ENCODE data around the gene NAPSA.
"Not testable (repeated sequence)": the region's sequence is repeated elsewhere in the genome, so short reads cannot be mapped to it uniquely, and the experiment has no call there.

The NAPSA gene

DNA sequence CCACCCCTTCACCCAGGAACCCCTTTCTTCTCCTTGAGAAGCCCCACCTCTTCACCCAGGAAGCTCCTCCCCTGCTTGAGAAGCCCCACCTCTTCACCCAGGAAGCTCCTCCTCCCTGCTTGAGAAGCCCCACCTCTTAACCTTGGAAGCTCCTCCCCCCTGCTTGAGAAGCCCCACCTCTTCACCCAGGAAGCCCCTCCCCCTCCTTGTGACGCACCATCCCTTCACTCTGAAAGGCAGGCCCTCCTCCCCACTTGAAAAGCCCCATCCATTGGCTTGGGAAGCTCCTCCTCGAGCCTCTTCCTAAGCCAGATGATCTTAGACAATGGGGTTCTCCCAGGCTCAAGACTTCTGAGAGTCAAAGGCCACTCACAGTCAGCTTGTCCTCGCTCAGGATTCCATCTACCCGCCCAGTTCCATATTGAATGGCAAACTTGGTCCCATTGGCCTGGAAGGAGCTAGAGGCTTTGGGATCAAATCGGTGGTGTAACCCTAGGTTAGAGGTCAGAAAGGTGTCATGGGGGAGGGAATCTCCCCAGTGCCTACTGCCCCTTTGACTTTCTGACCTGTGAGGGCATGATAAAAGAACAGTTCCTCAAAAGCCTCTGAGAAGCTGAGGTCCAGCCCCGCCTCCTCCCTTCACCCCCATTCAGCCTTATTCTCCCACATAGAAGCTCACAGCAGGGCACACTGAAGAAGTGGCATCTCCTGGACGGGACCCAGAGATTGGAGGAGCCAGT, 4.0 kb downstream of the NAPSA start:
- in situ Hi-C loops (cut with HindIII; ENCODE audit: low sequenced_read_pairs), result no loop called here

DNA sequence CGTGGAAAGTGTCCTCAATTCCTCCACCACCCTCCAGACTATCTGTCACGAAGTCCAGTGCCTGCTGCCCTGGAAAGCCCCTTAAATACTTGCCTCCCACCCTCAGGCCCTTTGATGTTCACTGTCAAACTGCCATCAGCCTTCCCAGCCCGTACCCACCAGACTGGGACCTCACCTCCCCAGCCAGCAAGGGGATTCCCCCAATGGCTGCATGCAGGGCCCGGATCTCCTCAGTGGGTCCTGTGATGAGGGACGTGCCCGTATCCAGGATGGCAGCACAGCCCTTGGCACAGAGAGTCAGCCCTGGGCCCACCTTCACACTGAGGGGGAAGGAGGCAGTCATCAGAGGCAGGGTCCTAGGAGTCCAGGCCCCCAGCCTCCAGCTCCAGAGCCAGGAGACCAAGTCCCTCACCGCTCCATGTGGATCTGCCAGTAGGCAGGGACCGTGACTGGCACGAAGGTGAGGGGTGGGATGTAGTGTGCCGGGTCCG, 6.1 kb downstream of the NAPSA start:
- in situ Hi-C loops (cut with HindIII; ENCODE audit: low sequenced_read_pairs), result loop anchor here (10.0 kb wide), 1 partner anchor 115 kb away; the partner anchor contains the start of genes EMC10 and GARIN5A

DNA sequence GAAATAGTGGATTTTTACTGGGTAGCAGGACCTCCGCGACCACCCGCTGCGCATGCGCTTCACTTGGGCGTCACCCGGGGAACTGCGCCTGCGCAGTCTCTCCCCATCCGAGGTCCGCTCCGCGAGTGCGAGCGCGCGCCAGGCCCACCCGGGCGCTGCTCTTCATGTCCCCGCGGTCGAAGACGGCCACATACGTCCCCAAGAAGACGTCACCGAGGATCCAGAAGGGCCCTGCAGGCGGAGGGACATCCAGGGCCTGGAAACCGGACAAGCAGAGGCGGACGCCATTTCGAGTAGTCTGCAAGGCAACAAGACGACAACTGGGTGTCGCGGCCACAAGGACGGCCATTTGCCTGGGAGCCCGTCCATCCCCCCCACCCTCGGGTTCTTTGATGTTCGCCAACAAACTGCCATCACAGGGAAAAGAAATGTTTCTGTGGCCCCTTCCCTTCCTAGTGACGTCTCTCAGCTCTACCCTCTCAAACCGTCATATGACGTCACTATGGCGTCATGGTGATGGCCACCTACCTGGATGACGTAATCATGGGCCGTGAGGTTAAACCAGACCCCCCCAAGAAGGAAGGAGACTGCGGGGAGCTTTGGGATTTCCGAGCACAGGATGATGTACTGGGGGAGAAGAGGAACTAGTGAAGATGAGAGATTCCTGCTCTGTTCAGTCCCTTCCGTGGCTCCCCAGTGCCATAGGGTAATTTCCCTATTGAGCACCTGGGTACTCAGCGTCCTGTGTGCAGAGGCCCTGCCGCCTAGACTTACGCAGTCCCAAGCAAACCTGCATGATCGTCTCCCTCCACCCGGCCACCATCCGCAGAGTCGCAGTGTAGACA, 6.7 kb downstream of the NAPSA start:
- in situ Hi-C loops (cut with HindIII; ENCODE audit: low sequenced_read_pairs), result loop anchor here (10.0 kb wide), 1 partner anchor 116 kb away; the partner anchor contains the start of genes EMC10 and GARIN5A

DNA sequence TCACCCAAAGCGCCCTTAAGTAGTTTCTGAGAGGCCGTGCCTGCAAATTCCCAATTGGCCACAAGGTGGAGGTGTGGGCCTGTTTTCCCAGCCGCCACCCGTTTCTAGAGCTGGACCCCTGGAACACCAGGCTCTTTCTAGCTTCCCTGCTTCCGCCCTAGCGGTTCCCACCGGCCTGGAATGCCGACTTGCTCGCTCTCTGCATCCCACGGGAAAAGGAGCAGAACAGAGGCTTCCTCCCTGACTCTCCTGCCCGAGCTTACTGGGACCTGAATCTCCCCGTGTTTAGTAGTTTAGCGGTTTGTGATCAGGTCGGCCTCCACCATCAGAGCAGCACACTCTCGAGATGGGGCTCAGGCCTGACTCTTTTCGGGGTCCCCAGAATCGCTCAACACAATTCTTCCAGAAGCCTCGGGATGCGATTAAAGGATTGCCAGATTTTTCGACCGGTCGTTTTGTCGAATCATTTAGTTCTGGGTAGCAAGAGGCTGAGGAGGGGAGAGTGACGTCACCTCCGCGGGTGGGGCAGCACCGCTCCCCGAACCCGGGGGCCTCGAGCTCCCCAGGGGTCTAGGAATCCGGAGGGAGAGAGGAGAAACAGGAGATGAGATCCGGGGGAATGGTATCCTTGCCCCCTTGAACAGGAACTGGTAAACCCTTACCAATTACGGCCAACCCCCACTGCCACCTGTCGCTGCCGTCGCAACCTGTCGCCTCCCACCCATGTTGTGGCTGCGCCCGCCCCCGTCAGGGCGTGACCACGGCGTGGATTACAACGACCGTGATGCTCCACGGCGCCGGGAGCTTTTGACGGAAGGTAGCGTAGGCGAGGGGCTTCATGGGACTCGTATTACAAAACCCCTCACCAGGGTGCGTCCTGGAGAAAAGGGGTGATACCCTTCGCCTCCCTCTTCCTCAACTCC, 8.0 kb downstream of the NAPSA start:
- in situ Hi-C loops (cut with HindIII; ENCODE audit: low sequenced_read_pairs), result loop anchor here (10.0 kb wide), 1 partner anchor 117 kb away; the partner anchor contains the start of genes EMC10 and GARIN5A

DNA sequence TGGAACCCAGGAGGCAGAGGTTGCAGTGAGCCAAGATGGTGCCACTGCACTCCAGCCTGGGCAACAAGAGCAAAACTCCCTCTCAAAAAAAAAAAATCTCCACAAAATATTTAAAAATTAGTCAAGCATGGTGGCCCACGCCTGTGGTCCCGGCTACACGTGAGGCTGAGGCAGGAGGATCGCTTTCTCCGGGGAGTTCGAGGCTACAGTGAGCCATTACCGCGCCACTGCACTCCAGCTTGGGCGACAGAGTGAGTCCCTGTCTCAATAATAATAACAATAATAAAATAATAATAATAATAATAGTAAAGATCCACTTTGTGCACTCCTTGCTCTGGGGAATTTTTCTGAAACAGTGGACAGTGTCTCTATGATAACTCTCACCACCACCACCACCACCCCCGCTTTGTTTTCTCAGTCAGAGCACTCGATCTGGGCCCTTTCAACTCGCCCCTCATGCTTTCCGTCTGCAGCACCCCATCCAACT, 8.7 kb downstream of the NAPSA start:
- in situ Hi-C loops (cut with HindIII; ENCODE audit: low sequenced_read_pairs), result loop anchor here (10.0 kb wide), 1 partner anchor 118 kb away; the partner anchor contains the start of genes EMC10 and GARIN5A

DNA sequence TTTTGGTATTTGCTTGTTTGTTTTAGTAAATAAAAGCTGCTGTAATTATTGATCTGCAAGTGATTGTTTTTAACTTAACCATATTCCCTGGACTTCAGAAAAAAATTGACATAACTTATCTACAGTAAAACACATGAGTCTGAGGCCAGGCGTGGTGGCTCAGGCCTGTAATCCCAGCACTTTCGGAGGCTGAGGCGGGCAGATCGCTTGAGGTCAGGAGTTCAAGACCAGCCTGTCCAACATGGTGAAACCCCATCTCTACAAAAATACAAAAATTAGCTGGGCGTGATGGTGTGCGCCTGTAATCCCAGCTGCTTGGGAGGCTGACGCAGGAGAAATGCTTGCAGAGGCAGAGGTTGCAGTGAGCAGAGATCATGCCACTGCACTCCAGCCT, 12.0 kb downstream of the NAPSA start:
- in situ Hi-C loops (cut with HindIII; ENCODE audit: low sequenced_read_pairs), result loop anchor here (10.0 kb wide), 1 partner anchor 121 kb away; the partner anchor contains the start of genes EMC10 and GARIN5A

DNA sequence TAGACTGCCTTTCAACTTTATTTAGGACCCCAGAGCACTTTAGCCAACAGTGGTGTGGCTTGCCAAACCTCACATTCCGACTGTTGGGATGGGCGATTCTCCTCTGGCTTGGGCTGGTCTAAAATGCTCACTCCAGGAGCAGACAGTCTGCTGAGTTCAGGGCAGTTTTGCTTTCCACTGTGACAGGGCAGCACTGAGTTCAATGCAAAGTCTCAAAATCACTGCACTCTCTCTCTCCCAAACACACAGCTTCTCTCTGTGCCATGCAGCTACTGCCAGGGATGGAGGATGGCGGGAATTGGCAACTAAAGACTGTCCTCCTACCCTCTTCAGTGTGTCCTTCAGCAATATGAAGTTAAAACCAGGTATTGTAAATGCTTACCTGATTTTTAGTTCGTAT, 13.2 kb downstream of the NAPSA start:
- in situ Hi-C loops (cut with HindIII; ENCODE audit: low sequenced_read_pairs), result loop anchor here (10.0 kb wide), 1 partner anchor 123 kb away; the partner anchor contains the start of genes EMC10 and GARIN5A

DNA sequence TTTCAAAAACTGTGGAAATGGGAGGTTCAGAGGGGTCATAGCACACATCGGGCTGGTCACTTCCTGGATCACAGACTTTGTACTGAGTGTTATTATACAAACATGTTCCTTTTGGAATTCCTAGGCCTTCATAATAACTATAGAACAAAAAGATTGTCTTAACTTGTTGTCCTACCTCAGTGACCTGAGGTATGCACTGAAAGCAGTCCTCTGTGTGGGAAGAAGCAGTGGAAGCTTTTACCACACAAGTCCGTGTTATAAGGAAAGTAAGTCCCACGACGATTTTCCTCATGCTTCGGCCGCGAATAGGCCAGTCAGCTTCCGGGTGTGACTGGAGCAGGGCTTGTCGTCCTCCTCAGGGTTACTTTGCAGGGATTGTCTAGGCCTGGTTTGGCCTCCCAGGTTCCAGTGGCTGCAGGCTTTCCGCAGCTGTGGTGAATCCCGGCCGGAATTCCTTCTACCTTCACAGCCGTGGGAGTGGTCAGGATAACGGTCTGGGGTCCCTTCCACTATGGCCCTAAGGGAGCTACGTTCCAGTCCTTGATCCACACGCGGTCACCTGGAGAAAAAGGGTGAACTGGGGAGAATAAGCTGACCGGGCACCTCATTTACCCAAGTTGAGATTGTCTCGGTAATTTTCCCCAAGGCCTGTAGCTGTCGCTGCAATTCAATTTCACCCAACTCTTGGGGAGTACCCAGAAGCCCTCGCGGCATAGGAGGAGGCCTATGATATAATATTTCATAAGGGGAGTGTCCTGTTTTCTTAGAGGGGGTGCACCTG, 16.0 kb downstream of the NAPSA start:
- in situ Hi-C loops (cut with HindIII; ENCODE audit: low sequenced_read_pairs), result loop anchor here (10.0 kb wide), 1 partner anchor 125 kb away; the partner anchor contains the start of genes EMC10 and GARIN5A

DNA sequence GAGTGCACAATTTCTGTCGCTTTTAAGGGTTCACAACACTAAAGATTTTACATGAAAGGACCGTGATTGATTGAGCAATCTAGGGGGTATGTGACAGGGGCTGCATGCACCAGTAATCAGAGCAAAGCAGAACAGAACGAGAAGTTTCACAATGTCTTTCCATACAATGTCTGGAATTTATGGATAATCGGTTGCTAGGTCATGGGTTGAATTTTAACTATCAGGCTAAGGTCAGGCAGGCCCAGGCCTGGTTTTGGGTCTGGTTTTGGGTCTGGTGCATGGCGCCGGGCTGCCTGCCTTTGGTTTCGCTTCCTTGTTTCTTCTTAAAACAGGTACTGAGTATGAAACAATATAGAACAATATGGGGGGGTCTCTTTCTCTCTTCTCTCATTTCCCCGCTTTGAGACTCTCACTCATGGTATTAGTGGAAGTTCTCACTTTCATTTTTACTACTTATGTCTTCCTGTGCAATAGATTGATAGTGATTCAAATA, 18.3 kb downstream of the NAPSA start:
- in situ Hi-C loops (cut with HindIII; ENCODE audit: low sequenced_read_pairs), result not testable (repeated sequence)

DNA sequence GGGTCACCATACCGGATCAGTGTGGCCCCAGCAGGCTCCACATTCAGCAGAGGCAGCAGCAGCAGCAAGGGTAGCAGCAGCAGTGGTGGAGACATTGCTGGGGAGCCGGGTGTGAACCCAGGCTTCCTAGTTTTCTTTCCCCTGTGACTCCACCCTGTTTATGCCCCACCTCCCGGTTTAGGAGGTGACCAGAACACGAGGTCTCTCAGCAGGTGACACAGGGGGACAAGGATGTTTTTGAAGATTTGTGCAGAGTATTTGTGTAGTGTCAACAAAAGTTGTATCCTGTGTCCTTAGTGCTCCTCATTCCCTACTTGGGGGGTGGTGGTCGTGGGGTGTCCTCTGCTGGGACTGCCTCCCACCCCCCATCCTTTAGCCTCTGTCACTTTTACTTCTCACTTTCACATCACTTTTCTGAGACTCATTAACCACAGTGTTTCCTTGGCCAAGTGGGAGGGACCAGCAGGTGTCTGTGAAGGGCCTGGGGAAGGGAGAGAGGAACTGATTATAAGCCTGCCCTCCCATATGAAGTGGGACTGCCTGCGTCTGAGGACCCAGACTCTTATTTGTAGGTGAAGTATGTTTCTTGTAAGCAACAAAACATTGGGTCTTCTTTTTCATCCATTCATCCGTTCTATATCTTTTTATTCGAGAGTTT, 20.6 kb downstream of the NAPSA start:
- in situ Hi-C loops (cut with HindIII; ENCODE audit: low sequenced_read_pairs), result no loop called here

DNA sequence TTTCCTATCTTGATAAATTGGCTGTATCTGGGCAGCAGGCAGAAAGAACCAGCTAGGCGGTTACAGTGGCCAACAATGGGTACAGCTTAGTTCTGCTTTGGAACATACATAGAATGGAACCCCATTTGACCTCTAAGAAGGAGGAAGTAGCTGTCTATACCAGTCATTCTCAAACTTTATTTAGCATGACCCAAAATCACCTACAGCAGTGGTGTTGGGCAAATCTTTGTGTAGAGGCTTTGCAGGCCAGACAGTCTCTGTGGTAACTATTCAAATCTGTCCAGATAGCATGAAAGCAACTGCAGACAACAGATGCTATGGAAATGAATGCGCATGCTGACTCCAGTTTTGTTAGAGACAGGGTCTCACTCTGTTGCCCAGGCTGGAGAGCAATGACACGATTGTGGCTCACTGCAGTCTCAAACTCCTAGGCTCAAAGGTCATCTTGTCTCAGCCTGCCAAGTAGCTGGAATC, 24.3 kb downstream of the NAPSA start:
- in situ Hi-C loops (cut with HindIII; ENCODE audit: low sequenced_read_pairs), result no loop called here

DNA sequence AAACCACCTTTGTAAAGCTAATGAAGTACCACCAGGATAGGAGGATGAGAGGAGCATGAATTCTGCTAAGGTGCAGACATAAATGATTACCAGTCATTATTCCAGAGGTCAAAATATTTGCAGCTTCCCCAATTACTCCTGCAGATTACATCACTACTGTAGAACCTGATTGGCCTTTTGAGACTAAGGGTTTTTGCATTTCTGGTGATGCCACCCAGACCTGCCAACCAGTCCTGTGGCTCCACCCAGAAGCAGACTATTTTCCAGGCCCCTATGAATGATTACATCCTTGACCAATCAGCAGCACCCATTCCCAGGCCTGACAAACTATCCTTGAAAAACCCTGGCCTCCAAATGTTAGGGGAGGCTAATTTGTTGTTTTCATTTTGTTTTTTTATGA, 25.1 kb downstream of the NAPSA start:
- in situ Hi-C loops (cut with HindIII; ENCODE audit: low sequenced_read_pairs), result no loop called here

DNA sequence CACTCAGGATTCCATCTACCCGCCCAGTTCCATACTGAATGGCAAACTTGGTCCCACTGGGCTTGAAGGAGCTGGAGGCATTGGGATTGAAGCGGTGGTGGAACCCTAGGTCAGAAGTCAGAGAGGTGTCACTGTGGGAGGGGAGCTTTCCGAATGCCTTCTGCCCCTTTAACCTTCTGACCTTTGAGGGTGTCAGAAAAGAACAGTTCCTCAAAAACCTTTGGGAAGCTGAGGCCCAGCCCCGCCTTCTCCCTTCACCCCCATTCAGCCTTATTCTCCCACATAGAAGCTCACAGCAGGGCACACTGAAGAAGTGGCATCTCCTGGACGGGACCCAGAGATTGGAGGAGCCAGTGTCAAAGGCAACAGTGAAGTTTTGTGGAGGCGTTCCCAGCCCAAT, 28.4 kb downstream of the NAPSA start:
- in situ Hi-C loops (cut with HindIII; ENCODE audit: low sequenced_read_pairs), result not testable (repeated sequence)

DNA sequence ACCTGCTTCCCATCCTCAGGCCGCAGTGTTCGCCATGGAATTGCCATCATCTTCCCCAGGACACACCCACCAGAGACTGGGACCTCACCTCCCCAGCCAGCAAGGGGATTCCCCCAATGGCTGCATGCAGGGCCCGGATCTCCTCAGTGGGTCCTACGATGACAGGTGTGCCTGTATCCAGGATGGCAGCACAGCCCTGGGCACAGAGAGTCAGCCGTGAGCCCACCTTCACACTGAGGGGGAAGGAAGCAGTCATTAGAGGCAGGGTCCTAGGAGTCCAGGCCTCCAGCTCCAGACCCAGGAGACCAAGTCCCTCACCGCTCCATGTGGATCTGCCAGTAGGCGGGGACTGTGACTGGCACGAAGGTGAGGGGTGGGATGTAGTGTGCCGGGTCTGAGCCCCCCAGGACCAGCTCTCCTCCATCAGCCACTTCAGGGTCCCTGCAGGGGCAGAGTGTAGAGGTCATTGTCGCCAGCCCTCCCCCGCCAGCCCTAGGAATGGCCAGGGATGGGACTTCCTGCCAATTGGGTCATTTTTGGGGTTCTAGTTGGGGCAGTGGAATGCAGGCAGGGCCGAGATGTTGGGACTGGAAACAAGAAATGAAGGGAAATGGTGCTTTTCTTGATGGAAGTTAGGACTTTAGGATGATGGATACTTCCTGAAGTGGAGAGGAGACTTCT, 30.6 kb downstream of the NAPSA start:
- in situ Hi-C loops (cut with HindIII; ENCODE audit: low sequenced_read_pairs), result loop anchor here (5.0 kb wide), 1 partner anchor 53 kb away; no protein-coding TSS in a partner anchor

DNA sequence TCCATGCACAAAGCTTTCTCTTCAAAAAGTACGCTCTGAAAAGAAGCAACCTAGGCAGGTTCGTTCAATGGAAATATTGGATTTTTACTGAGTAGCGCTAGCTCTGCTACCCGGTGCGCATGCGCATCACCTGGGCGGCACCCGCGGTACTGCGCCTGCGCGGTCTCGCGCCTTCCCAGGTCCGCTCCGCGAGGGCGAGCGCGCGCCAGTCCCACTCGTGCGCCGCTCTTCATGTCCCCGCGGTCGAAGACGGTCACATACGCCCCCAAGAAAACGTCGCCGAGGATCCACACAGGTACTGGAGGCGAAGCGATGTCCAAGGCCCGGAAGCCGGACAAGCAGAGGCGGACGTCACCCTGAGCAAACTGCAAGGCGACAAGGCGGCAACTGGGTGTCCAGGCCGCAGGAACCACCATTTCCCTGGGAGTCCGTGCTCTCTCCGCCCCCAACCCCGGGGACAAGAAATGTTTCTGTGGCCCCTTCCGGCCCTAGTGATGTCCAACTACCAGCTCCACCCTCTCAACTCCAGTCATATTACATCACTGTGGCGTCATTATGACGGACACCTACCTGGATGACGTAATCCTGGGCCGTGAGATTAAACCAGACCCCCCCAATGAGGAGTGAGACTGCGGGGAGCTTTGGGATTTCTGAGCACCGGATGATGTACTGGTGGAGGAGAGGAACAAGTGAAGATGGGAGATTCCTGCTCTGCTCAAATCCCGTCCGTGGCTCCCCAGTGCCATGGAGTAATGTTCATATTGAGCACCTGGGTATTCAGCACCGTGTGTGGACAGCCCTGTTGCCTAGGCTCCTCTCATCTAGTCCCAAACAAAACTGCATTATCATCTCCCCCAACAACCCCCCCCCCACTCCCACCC, 31.5 kb downstream of the NAPSA start:
- in situ Hi-C loops (cut with HindIII; ENCODE audit: low sequenced_read_pairs), result loop anchor here (5.0 kb wide), 1 partner anchor 52 kb away; no protein-coding TSS in a partner anchor

DNA sequence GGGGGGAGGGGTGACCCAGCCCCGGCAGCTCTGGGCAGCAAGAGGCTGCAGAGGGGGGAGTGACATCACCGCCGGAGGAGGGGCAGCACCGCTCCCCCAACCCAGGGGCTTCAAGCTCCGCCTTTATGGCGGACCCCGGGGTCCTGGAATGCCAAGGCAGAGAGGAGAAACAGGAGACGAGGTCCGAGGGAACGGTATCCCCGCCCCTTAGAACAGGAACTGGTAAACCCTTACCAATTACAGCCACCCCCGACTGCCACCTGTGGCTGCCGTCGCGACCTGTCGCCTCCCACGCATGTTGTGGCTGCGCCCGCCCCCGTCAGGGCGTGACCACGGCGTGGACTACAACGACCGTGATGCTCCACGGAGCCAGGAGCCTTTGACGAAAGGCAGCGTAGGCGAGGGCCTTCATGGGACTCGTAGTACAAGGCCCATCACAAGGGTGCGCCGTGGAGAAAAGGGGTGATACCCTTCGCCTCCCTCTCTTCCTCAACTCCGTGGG, 32.2 kb downstream of the NAPSA start:
- in situ Hi-C loops (cut with HindIII; ENCODE audit: low sequenced_read_pairs), result loop anchor here (5.0 kb wide), 1 partner anchor 51 kb away; no protein-coding TSS in a partner anchor

Data from endothelial cell of hepatic sinusoid (primary cell).